H1 (cell line): Measurements from ENCODE around the gene SLC25A15. TPM values are rescaled to one million over a fixed set of nuclear protein-coding genes. Genes with fewer than 3 reads are reported as not detected.

ENCODE experiments used
- E2F6 ChIP-seq: IDR thresholded peaks from 2 replicates; pipeline ENCODE4 v1.6.1; 2012; ENCODE audit warnings: inconsistent platforms
- HDAC2 ChIP-seq, 2 experiments: fragments of 300-600 bp in 1 of 2; sonication (generic) in 1 of 2; IDR thresholded peaks; 2 replicates each; pipeline ENCODE4 v1.6.1; 2011 to 2012; ENCODE audit warnings: low read depth in 2 of 2, low read length in 2 of 2, mild to moderate bottlenecking in 2 of 2, moderate library complexity in 2 of 2, borderline replicate concordance in 1 of 2, inconsistent platforms in 1 of 2
- KDM5A ChIP-seq: fragments of 200-600 bp; IDR thresholded peaks from 2 replicates; pipeline ENCODE4 v1.7.1; 2012; ENCODE audit warnings: mild to moderate bottlenecking, low read length, inconsistent platforms, mixed read lengths
- MAX ChIP-seq: IDR thresholded peaks from 2 replicates; pipeline ENCODE4 v1.6.1; 2012; ENCODE audit warnings: inconsistent platforms
- PHF8 ChIP-seq: fragments of 200-600 bp; sonication (generic); conservative IDR thresholded peaks from 2 replicates; pipeline ENCODE4 v1.7.1; 2012; ENCODE audit warnings: low read depth, mild to moderate bottlenecking, inconsistent platforms, low read length, moderate library complexity
- POLR2A ChIP-seq, 2 experiments: IDR thresholded peaks; 1 replicate in 1 of 2; 2 replicates in 1 of 2; pipeline ENCODE4 v1.6.1; 2011; ENCODE audit warnings: low read depth in 2 of 2, low read length in 2 of 2, mild to moderate bottlenecking in 2 of 2; ENCODE audit errors: control extremely low read depth in 1 of 2
- RAD21 ChIP-seq, 2 experiments: IDR thresholded peaks in 1 of 2; conservative IDR thresholded peaks in 1 of 2; 2 replicates each; pipeline ENCODE4 v1.6.1; 2011; ENCODE audit warnings: low read depth in 2 of 2, low read length in 2 of 2, improper control_type of control experiment in 1 of 2, inconsistent platforms in 1 of 2, mild to moderate bottlenecking in 1 of 2, moderate library complexity in 1 of 2
- RBBP5 ChIP-seq: IDR thresholded peaks from 2 replicates; pipeline ENCODE4 v1.7.1; 2012; ENCODE audit warnings: low read depth, mild to moderate bottlenecking, inconsistent platforms, low read length, moderate library complexity, borderline replicate concordance
- SAP30 ChIP-seq: fragments of 300-600 bp; sonication (generic); IDR thresholded peaks from 2 replicates; pipeline ENCODE4 v1.7.1; 2012; ENCODE audit warnings: low read length, moderate library complexity, mild to moderate bottlenecking, inconsistent platforms; ENCODE audit not compliant: insufficient read depth, insufficient replicate concordance
- SIX5 ChIP-seq: IDR thresholded peaks from 2 replicates; pipeline ENCODE4 v1.6.1; 2011; ENCODE audit warnings: mild to moderate bottlenecking, low read depth, low read length
- SP4 ChIP-seq: IDR thresholded peaks from 2 replicates; pipeline ENCODE4 v1.6.1; 2012; ENCODE audit warnings: low read length, inconsistent platforms
- TAF1 ChIP-seq: IDR thresholded peaks from 2 replicates; pipeline ENCODE4 v1.6.1; 2011; ENCODE audit warnings: mild to moderate bottlenecking, low read depth, low read length
- TBP ChIP-seq: IDR thresholded peaks from 2 replicates; pipeline ENCODE4 v1.6.1; 2011; ENCODE audit warnings: low read depth, low read length, improper control_type of control experiment
- polyA plus RNA-seq, 7 experiments: library from polyadenylated mRNA; depleted of rRNA in 3 of 7; stranded (reverse) in 5 of 7; unstranded in 2 of 7; fragments of >200 nt in 5 of 7; fragments of 200-250 nt in 2 of 7; gene quantifications; 1 replicate in 5 of 7; 2 replicates in 1 of 7; 4 replicates in 1 of 7; pipeline versions ENCODE4 v1.2.1 to v1.2.3, GENCODE V29; 2011 to 2013; ENCODE audit warnings: missing spikeins in 2 of 7, mixed read lengths in 2 of 7
- total RNA-seq: library from RNA; stranded (reverse); fragmentation: NEBNext Ultra II Directional; extraction: Animal tissue kit (Norgen Biotek cat#: 25700); gene quantifications from 2 replicates; pipeline ENCODE4 v1.2.1, GENCODE V29; 2021
- TF ChIP-seq, protein P1 (sequence below), 3 experiments: IDR thresholded peaks; 1 replicate in 2 of 3; 2 replicates in 1 of 3; pipeline versions ENCODE4 v1.5.1 to v1.6.1; 2011; ENCODE audit warnings: low read length in 3 of 3, mild to moderate bottlenecking in 3 of 3, inconsistent platforms in 2 of 3, low read depth in 1 of 3, moderate library complexity in 1 of 3; ENCODE audit not compliant: insufficient read depth in 1 of 3; ENCODE audit errors: control extremely low read depth in 1 of 3

The SLC25A15 gene
- total and polyA plus RNA-seq, 2 of the 8 experiments (the other 6 are each of a cell fraction or from before 2014, with no cell fraction given), result 12.4 to 23.4 TPM

GRCh38 chr13:40789275-40790153 is at the start of gene SLC25A15 (continued):
- TF ChIP-seq SAP30 (no peak), RAD21 (IDR thresholded peaks at IDR 0.05 in 1 of 2, conservative IDR thresholded peaks at IDR 0.05 in 1 of 2; ENCODE audit: low read depth in 2 of 2, low read length in 2 of 2) (peak in 1 of 2 experiments; percentile 30; a peak in 1 of 4 replicates), TBP (peak; percentile 38; the same call in 1 of the 2 replicates), SIX5 (no peak), KDM5A (no peak), HDAC2 (IDR thresholded peaks at IDR 0.05; ENCODE audit: borderline replicate concordance in 1 of 2, low read depth in 2 of 2, low read length in 2 of 2) (0 out of 4 replicates have a peak, but pooled peaks of 1 of the 2 experiments have one; percentile 7), SP4 (no peak), RBBP5 (peak; percentile 80; the same call in 1 of the 2 replicates), MAX (peak; percentile 93), E2F6 (peak; percentile 87), PHF8 (peak; percentile 64), TAF1 (no peak; the same call in 1 of the 2 replicates), POLR2A (IDR thresholded peaks at IDR 0.05; ENCODE audit: control extremely low read depth in 1 of 2, low read depth in 2 of 2, low read length in 2 of 2) (peak in 1 of 2 experiments; percentile 66; a peak in 2 of 3 replicates)
- TF ChIP-seq, protein P1, sequence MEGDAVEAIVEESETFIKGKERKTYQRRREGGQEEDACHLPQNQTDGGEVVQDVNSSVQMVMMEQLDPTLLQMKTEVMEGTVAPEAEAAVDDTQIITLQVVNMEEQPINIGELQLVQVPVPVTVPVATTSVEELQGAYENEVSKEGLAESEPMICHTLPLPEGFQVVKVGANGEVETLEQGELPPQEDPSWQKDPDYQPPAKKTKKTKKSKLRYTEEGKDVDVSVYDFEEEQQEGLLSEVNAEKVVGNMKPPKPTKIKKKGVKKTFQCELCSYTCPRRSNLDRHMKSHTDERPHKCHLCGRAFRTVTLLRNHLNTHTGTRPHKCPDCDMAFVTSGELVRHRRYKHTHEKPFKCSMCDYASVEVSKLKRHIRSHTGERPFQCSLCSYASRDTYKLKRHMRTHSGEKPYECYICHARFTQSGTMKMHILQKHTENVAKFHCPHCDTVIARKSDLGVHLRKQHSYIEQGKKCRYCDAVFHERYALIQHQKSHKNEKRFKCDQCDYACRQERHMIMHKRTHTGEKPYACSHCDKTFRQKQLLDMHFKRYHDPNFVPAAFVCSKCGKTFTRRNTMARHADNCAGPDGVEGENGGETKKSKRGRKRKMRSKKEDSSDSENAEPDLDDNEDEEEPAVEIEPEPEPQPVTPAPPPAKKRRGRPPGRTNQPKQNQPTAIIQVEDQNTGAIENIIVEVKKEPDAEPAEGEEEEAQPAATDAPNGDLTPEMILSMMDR (IDR thresholded peaks at IDR 0.05; ENCODE audit: control extremely low read depth in 1 of 3, insufficient read depth in 1 of 3, low read depth in 1 of 3, low read length in 3 of 3), result peak in 2 of 3 experiments; percentile 31 to 33; a peak in 3 of 4 replicates
